Activated T-cell treated with anti-CD3 and anti-CD28 coated beads, Interleukin-2, amount 50 U/mL, for 72 hours (primary cell): ENCODE results near the gene VPS37C. TPM values are rescaled to one million over a fixed set of nuclear protein-coding genes. Genes with fewer than 3 reads are reported as not detected.

Source experiments
- ATAC-seq, 2 donors: fragments of 150-1000 bp; cut with Tn5 transposase; replicated peaks in 1 of 2; 2 replicates each; pipeline ENCODE4 v1.10.0; 2021; ENCODE audit warnings: moderate library complexity in 2 of 2, mild to moderate bottlenecking in 1 of 2
- DNase-seq, 2 donors: peaks; one replicate each; pipeline ENCODE4 v3.0.0; 2021 to 2022; ENCODE audit warnings: mixed read lengths in 1 of 2
- H3K27ac Mint-ChIP-seq: one replicate; pipeline ENCODE4 v1.8.0; 2022; ENCODE audit warnings: mild to moderate bottlenecking, moderate library complexity, mixed read lengths
- H3K27me3 Mint-ChIP-seq: one replicate; pipeline ENCODE4 v1.8.0; 2022; ENCODE audit warnings: low read depth, mixed read lengths
- H3K36me3 Mint-ChIP-seq, 2 donors: one replicate each; pipeline ENCODE4 v1.8.0; 2022; ENCODE audit warnings: mixed read lengths in 2 of 2, mild to moderate bottlenecking in 1 of 2; ENCODE audit not compliant: insufficient read depth in 2 of 2
- H3K4me1 Mint-ChIP-seq: one replicate; pipeline ENCODE4 v1.8.0; 2022; ENCODE audit warnings: low read depth, mixed read lengths
- H3K4me3 Mint-ChIP-seq, 2 donors: one replicate each; pipeline ENCODE4 v1.8.0; 2022; ENCODE audit warnings: mild to moderate bottlenecking in 2 of 2, mixed read lengths in 2 of 2, moderate library complexity in 2 of 2
- H3K9me3 Mint-ChIP-seq, 2 donors: one replicate each; pipeline ENCODE4 v1.8.0; 2022; ENCODE audit warnings: mixed read lengths in 2 of 2
- total RNA-seq, 2 donors: library from RNA; stranded (reverse); gene quantifications; one replicate each; pipeline ENCODE4 v1.2.3, GENCODE V29; 2022

VPS37C gene
- total RNA-seq, 2 donors from 2014 or later: 13.0 to 14.9 TPM

GRCh38 chr11:61146416-61146815 is 14.8 kb downstream of the VPS37C start:
- no peaks in the 10 kb centered on the region for H3K36me3 Mint-ChIP-seq
- no peaks in the 10 kb centered on the region for H3K9me3 Mint-ChIP-seq
- no peaks in the 10 kb centered on the region for H3K27me3 Mint-ChIP-seq
- DNase-seq: no peak
- peaks cover 38% of the 10 kb centered on the region for H3K4me1 Mint-ChIP-seq
- H3K27ac Mint-ChIP-seq: no peak overlapping the region
- H3K4me3 Mint-ChIP-seq: no peak overlapping the region
- ATAC-seq: no peak

- H3K9me3 Mint-ChIP-seq: no peaks in the 10 kb centered on the region
- no peaks in the 10 kb centered on the region for H3K27me3 Mint-ChIP-seq
- DNase-seq (no peak), ATAC-seq (no peak)
- H3K4me3 Mint-ChIP-seq: no peak overlapping the region
- H3K36me3 Mint-ChIP-seq: no peaks in the 10 kb centered on the region
- H3K4me1 Mint-ChIP-seq: peaks cover 38% of the 10 kb centered on the region
- H3K27ac Mint-ChIP-seq: no peak overlapping the region
These were observed 15.8 kb downstream of the VPS37C start for GRCh38 chr11:61145228-61146005.

- Mint-ChIP-seq H3K4me3 (no peak overlapping the region), H3K27me3 (no peaks in the 10 kb centered on the region), H3K36me3 (no peaks in the 10 kb centered on the region), H3K27ac (no peak overlapping the region), H3K9me3 (no peaks in the 10 kb centered on the region), H3K4me1 (peaks cover 38% of the 10 kb centered on the region)
- no peak for ATAC-seq
- DNase-seq: no peak
These were observed 16.6 kb downstream of the VPS37C start for GRCh38 chr11:61144511-61145179.

GRCh38 chr11:61142424-61142823 is 18.8 kb downstream of the VPS37C start:
- Mint-ChIP-seq H3K4me1 (peaks cover 27% of the 10 kb centered on the region), H3K4me3 (no peak overlapping the region), H3K36me3 (peaks cover 0 to 2% of the 10 kb centered on the region in 2 donors), H3K27ac (no peak overlapping the region), H3K27me3 (no peaks in the 10 kb centered on the region), H3K9me3 (no peaks in the 10 kb centered on the region)
- no peak for DNase-seq
- ATAC-seq: no peak

GRCh38 chr11:61141601-61142028 is 19.6 kb downstream of the VPS37C start:
- Mint-ChIP-seq H3K27ac (no peak overlapping the region), H3K4me1 (peaks cover 19% of the 10 kb centered on the region), H3K36me3 (peaks cover 0 to 2% of the 10 kb centered on the region in 2 donors), H3K27me3 (no peaks in the 10 kb centered on the region), H3K4me3 (no peak overlapping the region), H3K9me3 (no peaks in the 10 kb centered on the region)
- ATAC-seq (no peak), DNase-seq (no peak)

GRCh38 chr11:61140416-61140815 is 20.8 kb downstream of the VPS37C start:
- H3K27me3 Mint-ChIP-seq: no peaks in the 10 kb centered on the region

GRCh38 chr11:61139387-61139786 is 21.8 kb downstream of the VPS37C start:
- H3K27ac Mint-ChIP-seq: no peak overlapping the region
- H3K9me3 Mint-ChIP-seq: no peaks in the 10 kb centered on the region
- H3K36me3 Mint-ChIP-seq: peaks cover 0 to 2% of the 10 kb centered on the region in 2 donors
- H3K27me3 Mint-ChIP-seq: no peaks in the 10 kb centered on the region
- no peak overlapping the region for H3K4me3 Mint-ChIP-seq
- no peak for DNase-seq
- ATAC-seq: no peak
- H3K4me1 Mint-ChIP-seq: peaks cover 5% of the 10 kb centered on the region

More at GRCh38 chr11:61140416-61140815, 20.8 kb downstream of the VPS37C start:
- Mint-ChIP-seq H3K36me3 (peaks cover 0 to 2% of the 10 kb centered on the region in 2 donors), H3K4me1 (peaks cover 7% of the 10 kb centered on the region), H3K27ac (no peak overlapping the region), H3K9me3 (no peaks in the 10 kb centered on the region), H3K4me3 (no peak overlapping the region)
- no peak for ATAC-seq
- no peak for DNase-seq

- H3K4me1 Mint-ChIP-seq: peaks cover 5% of the 10 kb centered on the region
- H3K9me3 Mint-ChIP-seq: no peaks in the 10 kb centered on the region
- no peak for DNase-seq
- no peak overlapping the region for H3K4me3 Mint-ChIP-seq
- no peaks in the 10 kb centered on the region for H3K27me3 Mint-ChIP-seq
- H3K27ac Mint-ChIP-seq: no peak overlapping the region
- peaks cover 0 to 2% of the 10 kb centered on the region in 2 donors for H3K36me3 Mint-ChIP-seq
- ATAC-seq: no peak
These were observed 22.3 kb downstream of the VPS37C start for GRCh38 chr11:61138935-61139334.

- Mint-ChIP-seq H3K27ac (no peak overlapping the region), H3K4me1 (peaks cover 5% of the 10 kb centered on the region), H3K36me3 (peaks cover 0 to 2% of the 10 kb centered on the region in 2 donors), H3K9me3 (no peaks in the 10 kb centered on the region), H3K27me3 (no peaks in the 10 kb centered on the region), H3K4me3 (no peak overlapping the region)
- DNase-seq (no peak), ATAC-seq (no peak)
These were observed 26.4 kb downstream of the VPS37C start for GRCh38 chr11:61134801-61135257.

GRCh38 chr11:61133956-61134662 is 27.1 kb downstream of the VPS37C start:
- DNase-seq: no peak
- Mint-ChIP-seq H3K9me3 (no peaks in the 10 kb centered on the region), H3K36me3 (peaks cover 0 to 2% of the 10 kb centered on the region in 2 donors), H3K4me3 (no peak overlapping the region), H3K27me3 (no peaks in the 10 kb centered on the region), H3K27ac (no peak overlapping the region), H3K4me1 (peaks cover 12% of the 10 kb centered on the region)
- no peak for ATAC-seq

- Mint-ChIP-seq H3K4me1 (peaks cover 12% of the 10 kb centered on the region), H3K27me3 (no peaks in the 10 kb centered on the region), H3K27ac (no peak overlapping the region), H3K9me3 (no peaks in the 10 kb centered on the region), H3K4me3 (no peak overlapping the region), H3K36me3 (peaks cover under 1 to 2% of the 10 kb centered on the region in 2 donors)
- ATAC-seq (no peak), DNase-seq (no peak)
These were observed 28.1 kb downstream of the VPS37C start for GRCh38 chr11:61133145-61133544.

- peaks cover 12% of the 10 kb centered on the region for H3K4me1 Mint-ChIP-seq
- no peak overlapping the region for H3K4me3 Mint-ChIP-seq
- H3K36me3 Mint-ChIP-seq: peaks cover 3 to 4% of the 10 kb centered on the region in 2 donors
- H3K27ac Mint-ChIP-seq: no peak overlapping the region
- ATAC-seq (no peak), DNase-seq (no peak)
- no peaks in the 10 kb centered on the region for H3K27me3 Mint-ChIP-seq
- no peaks in the 10 kb centered on the region for H3K9me3 Mint-ChIP-seq
These were observed 28.6 kb downstream of the VPS37C start for GRCh38 chr11:61132646-61133045.

GRCh38 chr11:61131998-61132555 is 29.1 kb downstream of the VPS37C start:
- DNase-seq (no peak), ATAC-seq (no peak)
- Mint-ChIP-seq H3K36me3 (peaks cover 2 to 5% of the 10 kb centered on the region in 2 donors), H3K27ac (no peak overlapping the region), H3K27me3 (no peaks in the 10 kb centered on the region), H3K4me3 (no peak overlapping the region), H3K4me1 (peaks cover 12% of the 10 kb centered on the region), H3K9me3 (no peaks in the 10 kb centered on the region)
